GM21737 (cell line): Measurements from ENCODE around the gene CACNG8.
"Not testable (repeated sequence)": the region's sequence is repeated elsewhere in the genome, so short reads cannot be mapped to it uniquely, and the experiment has no call there.

Experiments used
- ATAC-seq: cut with Tn5 transposase; IDR thresholded peaks from one replicate; pipeline ENCODE4 v1.9.1; 2021; ENCODE audit warnings: mild to moderate bottlenecking, moderate library complexity; ENCODE audit not compliant: unreplicated experiment

CACNG8 gene

DNA sequence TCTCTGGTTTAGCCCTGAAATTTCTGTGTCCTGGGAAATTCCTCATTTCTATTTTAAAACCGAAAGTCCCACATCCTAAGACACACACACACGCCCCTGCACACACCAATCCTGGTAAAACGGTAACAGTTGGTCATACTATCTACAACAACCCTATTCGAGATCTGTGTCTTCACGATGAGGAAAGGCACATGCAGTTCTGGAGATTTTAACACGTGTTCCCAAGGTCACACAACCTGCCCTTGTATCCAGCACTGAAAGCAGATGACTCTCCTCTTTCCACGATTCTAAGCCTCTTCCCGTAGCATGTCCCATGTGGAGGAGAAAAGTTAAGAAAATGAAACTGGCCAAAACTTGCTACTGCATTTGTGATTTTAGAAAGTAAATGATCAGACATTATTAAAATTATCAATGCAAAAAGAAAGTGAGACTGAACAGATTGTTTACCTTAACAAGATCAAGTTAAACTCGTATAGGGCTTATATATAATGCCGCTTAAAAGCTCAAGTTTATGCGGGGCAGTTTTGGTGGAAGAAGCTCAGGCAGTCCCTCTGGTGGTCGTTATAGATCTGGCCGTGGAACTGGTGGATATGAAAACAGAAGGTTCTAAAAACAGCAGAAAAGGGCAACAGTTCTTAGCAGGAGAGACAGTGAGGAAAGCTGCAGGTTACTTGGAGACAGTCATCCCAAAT is 68.3 kb downstream of the CACNG8 start:
- no peak for ATAC-seq

DNA sequence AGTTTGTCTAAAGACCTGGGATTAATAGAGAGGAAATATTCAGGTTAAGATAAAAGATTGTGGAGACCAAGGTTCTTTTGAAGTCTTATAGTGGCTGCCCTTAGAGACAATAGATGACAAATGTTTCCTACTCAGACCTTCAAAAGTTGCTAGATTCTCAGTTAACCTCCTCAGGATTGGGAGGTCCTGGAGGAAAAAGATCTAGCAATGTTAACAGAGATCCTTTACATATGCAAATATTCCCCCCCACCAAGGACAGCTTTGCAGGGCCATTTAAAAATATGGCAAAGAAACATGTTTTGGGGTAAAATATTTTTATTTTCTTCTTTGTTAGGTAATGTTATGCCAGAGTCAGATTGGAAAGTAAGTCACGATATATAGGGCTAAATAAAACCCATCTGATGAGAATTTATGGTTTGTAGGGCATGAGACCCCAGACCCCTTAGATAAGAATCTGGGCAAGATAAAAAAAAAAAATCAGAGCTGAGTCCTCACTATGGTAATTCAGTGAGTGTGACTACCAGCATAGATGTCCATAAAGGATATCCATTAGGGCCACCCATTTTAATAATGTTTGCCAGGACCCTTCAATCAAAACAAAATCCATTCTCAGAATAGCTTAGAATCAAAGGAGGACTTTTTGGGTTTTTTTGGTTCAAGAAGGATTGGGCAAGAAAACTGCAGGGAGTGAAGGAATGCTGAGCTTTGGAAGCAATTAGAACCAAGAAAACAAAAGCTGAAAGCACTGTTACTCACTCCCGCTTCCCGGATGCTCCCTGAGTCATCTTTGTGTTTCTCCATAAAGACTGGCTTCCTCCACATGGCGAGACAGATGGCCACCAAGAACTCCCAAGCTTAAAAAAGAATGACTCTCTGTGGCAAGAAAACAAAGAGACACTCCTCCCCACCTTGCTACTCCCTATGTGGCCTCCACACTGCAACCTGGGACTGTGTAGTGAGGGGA is 72.8 kb downstream of the CACNG8 start:
- ATAC-seq = no peak

DNA sequence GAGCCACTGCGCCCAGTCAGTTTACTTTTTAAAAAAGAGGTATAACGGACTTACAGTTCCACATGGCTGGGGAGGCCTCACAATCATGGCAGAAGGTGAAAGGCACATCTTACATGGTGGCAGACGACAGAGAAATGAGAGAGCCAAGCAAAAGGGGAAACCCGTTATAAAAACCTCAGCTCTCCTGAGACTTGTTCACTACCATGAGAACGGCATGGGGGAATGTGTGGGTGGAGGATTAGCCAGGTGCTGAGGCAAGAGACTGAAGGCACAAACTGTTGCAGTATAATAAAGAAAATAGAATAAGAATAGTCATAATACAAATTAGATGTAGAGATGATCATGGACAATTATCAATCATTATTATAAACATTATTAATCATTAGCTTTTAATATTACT is 73.8 kb downstream of the CACNG8 start:
- ATAC-seq = not testable (repeated sequence)
